ENCODE measurements around the gene MRPL14. TPM values are rescaled to one million over a fixed set of nuclear protein-coding genes. Genes with fewer than 3 reads are reported as not detected.

MRPL14 gene
- polyA plus RNA-seq, 1 donor (not counting 4 experiments of a cell fraction or from before 2014, with no cell fraction given) = 136 TPM

DNA sequence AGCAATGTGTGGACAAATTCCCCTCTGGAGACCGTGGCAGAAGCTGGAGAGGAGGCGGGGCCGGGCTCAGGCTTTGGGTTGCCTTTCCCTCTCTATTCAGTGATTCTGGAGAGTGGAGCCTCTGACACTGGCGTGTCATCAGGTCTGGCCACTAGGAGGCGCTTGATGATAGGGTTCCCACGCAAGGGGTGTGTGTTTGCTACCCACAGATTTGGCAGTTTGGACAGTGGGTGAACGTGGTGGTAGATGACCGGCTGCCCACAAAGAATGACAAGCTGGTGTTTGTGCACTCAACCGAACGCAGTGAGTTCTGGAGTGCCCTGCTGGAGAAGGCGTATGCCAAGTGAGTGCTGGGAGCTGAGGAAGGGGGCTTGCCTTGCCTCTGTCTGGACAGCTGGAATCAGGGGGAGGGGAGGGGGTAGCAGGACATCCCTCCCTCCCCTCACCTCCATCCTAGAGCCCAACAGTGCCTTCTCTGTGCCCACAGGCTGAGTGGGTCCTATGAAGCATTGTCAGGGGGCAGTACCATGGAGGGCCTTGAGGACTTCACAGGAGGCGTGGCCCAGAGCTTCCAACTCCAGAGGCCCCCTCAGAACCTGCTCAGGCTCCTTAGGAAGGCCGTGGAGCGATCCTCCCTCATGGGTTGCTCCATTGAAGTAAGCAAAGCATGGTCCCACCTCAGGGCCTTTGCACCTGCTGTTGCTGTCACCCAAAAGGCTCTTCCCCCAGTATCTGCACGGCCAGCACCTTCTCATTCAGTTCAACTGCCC, 45.7 kb upstream of the MRPL14 start:
- no peak for TF ChIP-seq EZH2 (IDR thresholded peaks at IDR 0.05; ENCODE audit: low read length)
- TF ChIP-seq, protein P1, sequence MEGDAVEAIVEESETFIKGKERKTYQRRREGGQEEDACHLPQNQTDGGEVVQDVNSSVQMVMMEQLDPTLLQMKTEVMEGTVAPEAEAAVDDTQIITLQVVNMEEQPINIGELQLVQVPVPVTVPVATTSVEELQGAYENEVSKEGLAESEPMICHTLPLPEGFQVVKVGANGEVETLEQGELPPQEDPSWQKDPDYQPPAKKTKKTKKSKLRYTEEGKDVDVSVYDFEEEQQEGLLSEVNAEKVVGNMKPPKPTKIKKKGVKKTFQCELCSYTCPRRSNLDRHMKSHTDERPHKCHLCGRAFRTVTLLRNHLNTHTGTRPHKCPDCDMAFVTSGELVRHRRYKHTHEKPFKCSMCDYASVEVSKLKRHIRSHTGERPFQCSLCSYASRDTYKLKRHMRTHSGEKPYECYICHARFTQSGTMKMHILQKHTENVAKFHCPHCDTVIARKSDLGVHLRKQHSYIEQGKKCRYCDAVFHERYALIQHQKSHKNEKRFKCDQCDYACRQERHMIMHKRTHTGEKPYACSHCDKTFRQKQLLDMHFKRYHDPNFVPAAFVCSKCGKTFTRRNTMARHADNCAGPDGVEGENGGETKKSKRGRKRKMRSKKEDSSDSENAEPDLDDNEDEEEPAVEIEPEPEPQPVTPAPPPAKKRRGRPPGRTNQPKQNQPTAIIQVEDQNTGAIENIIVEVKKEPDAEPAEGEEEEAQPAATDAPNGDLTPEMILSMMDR (optimal IDR thresholded peaks at IDR 0.05 in 1 of 3, IDR thresholded peaks at IDR 0.05 in 1 of 3, conservative IDR thresholded peaks at IDR 0.05 in 1 of 3; ENCODE audit: extremely low read depth in 1 of 3, insufficient read depth in 2 of 3, low read length in 3 of 3) = peak; percentile 89 to 96 (median 92)
- DNase-seq (ENCODE audit: low read depth, low spot score) (no peak), FAIRE-seq (no peak)
- Histone ChIP-seq H3K9me3 (ENCODE audit: control insufficient read depth, low read depth, low read length) (peaks cover 3% of the 10 kb centered on the region), H4K20me1 (ENCODE audit: control insufficient read depth, extremely low read depth, insufficient read depth, low read length) (no peaks in the 10 kb centered on the region), H3K79me2 (ENCODE audit: control insufficient read depth, insufficient read depth, low read length) (no peaks in the 10 kb centered on the region), H2AFZ (ENCODE audit: control insufficient read depth, low read length) (no peak overlapping the region), H3K36me3 (ENCODE audit: control insufficient read depth in 2 of 2, extremely low read depth in 1 of 2, insufficient read depth in 2 of 2, low read length in 2 of 2) (no peaks in the 10 kb centered on the region), H3K9me1 (ENCODE audit: control insufficient read depth, extremely low read depth, insufficient read depth, low read length) (no peaks in the 10 kb centered on the region), H3K27me3 (ENCODE audit: control insufficient read depth, extremely low read depth, insufficient read depth, low read length) (no peaks in the 10 kb centered on the region), H3K4me2 (ENCODE audit: control insufficient read depth, extremely low read depth, insufficient read depth, low read depth, low read length) (no peak overlapping the region), H3K4me1 (ENCODE audit: control insufficient read depth, extremely low read depth, insufficient read depth, low read length) (peaks cover 19% of the 10 kb centered on the region), H3K4me3 (ENCODE audit: control insufficient read depth in 2 of 3, extremely low read depth in 1 of 3, insufficient read depth in 2 of 3, low read depth in 1 of 3, low read length in 3 of 3) (no peak overlapping the region), H3K9ac (ENCODE audit: control insufficient read depth, extremely low read depth, insufficient read depth, low read length) (no peak overlapping the region), H3K27ac (ENCODE audit: control insufficient read depth, insufficient read depth, low read length) (no peak overlapping the region)
- dilution Hi-C loops (cut with MboI; ENCODE audit: extremely low pct_ligation_motif_present, low sequenced_read_pairs) = no loop called here

DNA sequence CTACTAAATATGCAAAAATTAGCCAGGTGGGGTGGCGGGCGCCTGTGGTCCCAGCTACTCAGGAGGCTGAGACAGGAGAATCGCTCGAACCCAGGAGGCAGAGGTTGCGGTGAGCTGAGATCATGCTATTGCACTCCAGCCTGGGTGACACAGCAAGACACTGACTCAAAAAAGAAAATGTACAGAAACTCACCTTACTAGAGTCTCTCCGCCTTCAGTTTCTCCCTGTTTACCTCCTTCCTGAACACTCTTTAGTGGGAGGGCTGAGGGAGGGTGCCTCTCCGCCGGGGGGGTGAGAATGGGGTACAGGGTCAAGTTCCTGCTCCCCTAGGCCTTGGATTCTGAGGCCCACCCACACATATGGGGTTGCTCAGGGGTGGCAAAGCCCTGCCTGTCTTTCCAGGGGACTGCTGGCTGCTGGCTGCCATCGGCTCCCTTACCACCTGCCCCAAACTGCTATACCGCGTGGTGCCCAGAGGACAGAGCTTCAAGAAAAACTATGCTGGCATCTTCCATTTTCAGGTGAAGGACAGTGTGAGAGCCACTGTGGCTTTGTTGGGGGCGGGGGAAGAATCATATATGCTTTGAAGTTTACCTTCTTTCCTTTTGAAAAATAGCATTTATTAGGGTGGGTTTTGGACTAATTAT, 44.8 kb upstream of the MRPL14 start:
- TF ChIP-seq, protein P1 (optimal IDR thresholded peaks at IDR 0.05 in 1 of 3, IDR thresholded peaks at IDR 0.05 in 1 of 3, conservative IDR thresholded peaks at IDR 0.05 in 1 of 3; ENCODE audit: extremely low read depth in 1 of 3, insufficient read depth in 2 of 3, low read length in 3 of 3) = no peak
- no peak for TF ChIP-seq EZH2 (IDR thresholded peaks at IDR 0.05; ENCODE audit: low read length)
- Histone ChIP-seq H3K9ac (ENCODE audit: control insufficient read depth, extremely low read depth, insufficient read depth, low read length) (no peak overlapping the region), H3K9me1 (ENCODE audit: control insufficient read depth, extremely low read depth, insufficient read depth, low read length) (no peaks in the 10 kb centered on the region), H3K4me2 (ENCODE audit: control insufficient read depth, extremely low read depth, insufficient read depth, low read depth, low read length) (no peak overlapping the region), H3K27ac (ENCODE audit: control insufficient read depth, insufficient read depth, low read length) (no peak overlapping the region), H3K36me3 (ENCODE audit: control insufficient read depth in 2 of 2, extremely low read depth in 1 of 2, insufficient read depth in 2 of 2, low read length in 2 of 2) (no peaks in the 10 kb centered on the region), H3K79me2 (ENCODE audit: control insufficient read depth, insufficient read depth, low read length) (no peaks in the 10 kb centered on the region), H3K27me3 (ENCODE audit: control insufficient read depth, extremely low read depth, insufficient read depth, low read length) (no peaks in the 10 kb centered on the region), H3K4me1 (ENCODE audit: control insufficient read depth, extremely low read depth, insufficient read depth, low read length) (peaks cover 16% of the 10 kb centered on the region), H3K4me3 (ENCODE audit: control insufficient read depth in 2 of 3, extremely low read depth in 1 of 3, insufficient read depth in 2 of 3, low read depth in 1 of 3, low read length in 3 of 3) (no peak overlapping the region), H4K20me1 (ENCODE audit: control insufficient read depth, extremely low read depth, insufficient read depth, low read length) (no peaks in the 10 kb centered on the region), H3K9me3 (ENCODE audit: control insufficient read depth, low read depth, low read length) (peaks cover 1% of the 10 kb centered on the region), H2AFZ (ENCODE audit: control insufficient read depth, low read length) (no peak overlapping the region)
- DNase-seq (ENCODE audit: low read depth, low spot score) (no peak), FAIRE-seq (no peak)
- dilution Hi-C loops (cut with MboI; ENCODE audit: extremely low pct_ligation_motif_present, low sequenced_read_pairs) = no loop called here
